Activated CD4-positive, alpha-beta memory T cell treated with anti-CD3 and anti-CD28 coated beads, Interleukin-2, amount 10 ng/mL, durations not matched to agents 7 days and 5 days (primary cell): Measurements from ENCODE around the gene GALNT7. TPM values are rescaled to one million over a fixed set of nuclear protein-coding genes. Genes with fewer than 3 reads are reported as not detected.

ENCODE experiments used
- CTCF ChIA-PET: fragments of 350-600 bp; sonication (Branson Sonifier 250); formaldehyde crosslinking; loops from one replicate; lab custom pipeline; 2021; ENCODE audit warnings: antibody characterized with exemption, inconsistent platforms; lab: Charles Lee
- POLR2A ChIA-PET: fragments of 350-600 bp; sonication (Branson Sonifier 250); formaldehyde crosslinking; loops from one replicate; lab custom pipeline; 2021; ENCODE audit warnings: antibody characterized with exemption; lab: Charles Lee
- DNase-seq: peaks from one replicate; pipeline ENCODE4 v3.0.0-alpha.2; 2020
- H3K27ac Mint-ChIP-seq: one replicate; pipeline ENCODE4 v1.8.0; 2021; ENCODE audit warnings: mild to moderate bottlenecking, mixed read lengths
- H3K27me3 Mint-ChIP-seq: one replicate; pipeline ENCODE4 v1.8.0; 2021; ENCODE audit warnings: mixed read lengths
- H3K36me3 Mint-ChIP-seq: one replicate; pipeline ENCODE4 v1.8.0; 2021; ENCODE audit warnings: low read depth, mixed read lengths
- H3K4me1 Mint-ChIP-seq: one replicate; pipeline ENCODE4 v1.8.0; 2021; ENCODE audit warnings: mixed read lengths
- H3K4me3 Mint-ChIP-seq: one replicate; pipeline ENCODE4 v1.8.0; 2021; ENCODE audit warnings: mild to moderate bottlenecking, mixed read lengths
- H3K9me3 Mint-ChIP-seq: one replicate; pipeline ENCODE4 v1.8.0; 2021; ENCODE audit warnings: mixed read lengths
- total RNA-seq, 2 experiments: library from RNA; stranded (reverse); gene quantifications; one replicate each; pipeline ENCODE4 v1.2.3, GENCODE V29; 2021

GALNT7 gene
- total RNA-seq, 2 experiments from 2014 or later = 16.0 to 19.1 TPM

DNA sequence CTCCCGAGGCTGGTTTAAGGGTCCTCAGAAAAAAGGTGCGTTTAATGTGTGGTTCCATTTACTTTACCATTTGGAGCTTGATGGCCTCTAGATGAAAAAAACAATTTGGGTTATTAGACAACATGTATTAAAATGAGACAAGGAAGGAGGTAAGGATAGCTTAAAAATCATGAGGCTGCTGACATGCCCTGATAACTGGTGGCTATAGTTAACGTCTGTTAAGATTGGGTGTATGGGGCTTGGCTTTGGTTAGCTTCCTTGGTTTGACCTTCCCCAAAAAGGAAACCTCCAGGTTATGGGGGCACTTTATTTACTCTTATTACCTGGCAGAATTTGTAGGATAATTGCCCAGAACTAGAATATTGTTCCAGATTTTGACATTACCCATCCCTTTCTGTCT lies 114.0 kb downstream of the GALNT7 start:
- Mint-ChIP-seq H3K9me3 (peaks cover 14% of the 10 kb centered on the region), H3K27ac (no peak overlapping the region), H3K4me3 (no peak overlapping the region), H3K4me1 (no peaks in the 10 kb centered on the region), H3K27me3 (no peaks in the 10 kb centered on the region), H3K36me3 (peaks cover 3% of the 10 kb centered on the region)
- POLR2A ChIA-PET = no interaction called here
- DNase-seq = no peak
- CTCF ChIA-PET = interaction anchor here (1.3 to 1.9 kb wide), 3 partner anchors 10 to 138 kb away, joined by 3 to 5 read pairs (median 3); no protein-coding TSS in a partner anchor

DNA sequence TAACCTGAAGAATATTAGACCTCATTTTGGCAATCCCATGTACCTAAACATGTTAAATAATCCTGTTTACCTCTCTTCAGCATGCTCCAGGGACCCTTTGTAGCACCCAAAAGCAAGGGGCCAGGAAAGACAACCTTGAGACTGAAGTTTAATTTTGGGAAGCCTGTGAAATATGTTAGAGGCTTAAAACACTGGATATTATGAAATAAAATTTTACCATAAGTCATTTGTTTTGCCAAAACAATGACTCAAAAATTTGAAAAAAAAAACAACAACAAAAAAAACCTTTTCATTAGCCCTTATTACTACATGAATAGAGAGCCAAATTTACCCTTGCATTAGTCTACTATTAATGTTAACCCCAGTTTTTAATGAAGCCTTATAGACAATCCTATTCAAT lies 115.9 kb downstream of the GALNT7 start:
- Mint-ChIP-seq H3K27ac (no peak overlapping the region), H3K27me3 (no peaks in the 10 kb centered on the region), H3K9me3 (peaks cover 14% of the 10 kb centered on the region), H3K36me3 (peaks cover 3% of the 10 kb centered on the region), H3K4me1 (peaks cover 13% of the 10 kb centered on the region), H3K4me3 (no peak overlapping the region)
- CTCF ChIA-PET = no interaction called here
- no peak for DNase-seq
- POLR2A ChIA-PET = no interaction called here

DNA sequence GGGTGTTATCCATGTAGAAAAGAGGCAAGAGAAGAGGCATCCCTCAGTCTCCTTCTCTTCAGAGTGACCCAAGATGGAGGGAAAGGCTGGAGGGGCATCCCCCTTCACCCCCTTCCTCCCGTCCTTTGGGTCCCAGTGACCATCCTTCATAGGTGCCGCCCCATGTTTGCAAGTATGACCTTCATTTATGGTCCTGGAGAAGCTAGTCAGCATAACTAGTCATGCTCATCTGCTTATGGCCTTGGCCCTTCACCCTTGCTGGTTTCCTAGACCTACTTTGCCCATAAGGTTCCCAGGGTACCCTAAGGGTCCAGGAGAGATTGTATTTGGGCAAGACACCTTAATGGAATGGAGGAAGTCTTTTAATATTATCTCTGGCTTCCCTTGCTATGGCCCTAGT lies 118.9 kb downstream of the GALNT7 start:
- H3K36me3 Mint-ChIP-seq = peaks cover 3% of the 10 kb centered on the region
- DNase-seq = no peak
- H3K27ac Mint-ChIP-seq = no peak overlapping the region
- H3K27me3 Mint-ChIP-seq = no peaks in the 10 kb centered on the region
- ChIA-PET CTCF (interaction anchor here (1.3 to 2.9 kb wide), 6 partner anchors 11 to 274 kb away, joined by 3 to 33 read pairs (median 8); no protein-coding TSS in a partner anchor), POLR2A (no interaction called here)
- H3K4me3 Mint-ChIP-seq = no peak overlapping the region
- H3K9me3 Mint-ChIP-seq = peaks cover 14% of the 10 kb centered on the region
- H3K4me1 Mint-ChIP-seq = peaks cover 16% of the 10 kb centered on the region

DNA sequence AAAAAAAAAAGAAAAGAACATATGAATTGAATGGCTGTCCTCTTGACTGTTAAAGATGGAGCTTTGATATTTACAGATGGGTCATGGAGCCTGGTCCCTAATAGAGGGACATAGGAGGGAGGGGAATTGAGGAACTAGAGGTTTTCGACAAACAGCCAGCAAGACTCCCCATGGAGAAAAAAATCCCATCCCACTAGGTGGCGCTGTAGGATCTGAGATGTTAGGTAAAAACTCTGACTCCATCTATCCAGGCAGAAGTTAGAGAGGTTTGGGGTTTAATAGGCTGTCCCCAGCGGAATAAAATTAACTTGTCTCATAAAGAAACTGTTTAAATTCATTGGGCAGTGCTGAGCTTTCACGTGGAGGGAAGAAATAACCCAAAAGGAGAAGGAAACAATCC lies 119.7 kb downstream of the GALNT7 start:
- H3K27ac Mint-ChIP-seq = peak overlapping the region; percentile 33
- H3K4me3 Mint-ChIP-seq = peak overlapping the region; percentile 25
- ChIA-PET CTCF (interaction anchor here (0.6 to 2.9 kb wide), 10 partner anchors 9 to 275 kb away, joined by 3 to 33 read pairs (median 4); no protein-coding TSS in a partner anchor), POLR2A (no interaction called here)
- H3K9me3 Mint-ChIP-seq = peaks cover 14% of the 10 kb centered on the region
- peaks cover 16% of the 10 kb centered on the region for H3K4me1 Mint-ChIP-seq
- DNase-seq = peak; percentile 78
- no peaks in the 10 kb centered on the region for H3K27me3 Mint-ChIP-seq
- peaks cover 3% of the 10 kb centered on the region for H3K36me3 Mint-ChIP-seq

DNA sequence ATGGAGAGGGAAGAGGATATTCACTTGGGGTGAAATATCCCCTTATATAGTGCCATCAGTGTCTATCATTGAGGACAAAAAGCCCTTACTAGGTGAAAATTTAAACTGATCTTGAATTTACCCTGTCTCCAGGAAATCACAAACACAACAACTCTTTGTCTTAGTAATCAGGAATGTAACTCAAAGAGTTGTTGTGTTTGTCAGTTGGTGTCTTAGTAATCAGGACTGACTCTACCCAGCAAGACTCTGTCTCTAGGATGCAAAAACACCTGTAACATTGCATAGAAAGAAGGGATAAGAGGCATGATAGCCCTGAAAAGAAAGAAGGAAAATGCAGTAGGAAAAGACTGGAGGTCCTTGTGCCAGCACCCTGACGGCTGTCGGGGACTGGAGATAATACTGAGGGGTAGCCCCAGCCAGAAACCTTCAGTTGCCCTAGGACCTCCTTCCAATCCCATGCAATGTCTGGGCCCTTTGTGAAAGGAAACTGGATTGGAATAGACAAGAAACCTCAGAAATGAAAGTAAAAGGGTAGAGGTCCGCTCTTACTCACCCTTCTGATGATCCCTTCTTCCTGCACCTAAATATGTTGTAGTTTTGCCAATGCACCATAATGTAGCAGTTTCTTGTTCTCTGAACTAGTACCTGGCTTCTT lies 120.2 kb downstream of the GALNT7 start:
- Mint-ChIP-seq H3K9me3 (peaks cover 14% of the 10 kb centered on the region), H3K4me1 (peaks cover 16% of the 10 kb centered on the region), H3K27ac (peak overlapping the region; percentile 32), H3K27me3 (no peaks in the 10 kb centered on the region), H3K4me3 (peak overlapping the region; percentile 70), H3K36me3 (peaks cover 3% of the 10 kb centered on the region)
- ChIA-PET CTCF (interaction anchor here (0.6 to 2.9 kb wide), 11 partner anchors 10 to 275 kb away, joined by 3 to 33 read pairs (median 3); no protein-coding TSS in a partner anchor), POLR2A (no interaction called here)
- no peak for DNase-seq

DNA sequence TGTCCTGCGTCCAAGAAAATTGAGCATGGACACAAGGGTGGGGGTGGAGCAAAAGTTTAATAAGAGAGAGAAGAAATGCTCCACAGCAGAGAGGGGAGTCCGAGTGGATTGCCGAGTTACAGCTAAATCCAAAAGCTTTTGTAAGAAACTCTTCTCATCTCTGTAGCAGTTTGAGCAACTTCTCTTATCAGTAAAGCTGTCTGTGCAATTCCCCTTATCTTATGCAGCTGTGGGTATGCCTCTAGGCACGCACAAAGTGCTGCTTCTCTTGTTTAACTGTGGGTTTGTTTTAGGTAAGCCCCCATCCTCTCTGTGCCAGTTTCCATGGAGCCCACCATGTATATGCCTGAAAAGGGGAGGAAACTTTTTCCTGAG lies 120.7 kb downstream of the GALNT7 start:
- Mint-ChIP-seq H3K4me1 (peaks cover 16% of the 10 kb centered on the region), H3K36me3 (peaks cover 3% of the 10 kb centered on the region), H3K4me3 (peak overlapping the region; percentile 70), H3K27me3 (no peaks in the 10 kb centered on the region), H3K27ac (peak overlapping the region; percentile 32), H3K9me3 (peaks cover 14% of the 10 kb centered on the region)
- POLR2A ChIA-PET = no interaction called here
- CTCF ChIA-PET = interaction anchor here (1.2 to 2.9 kb wide), 5 partner anchors 11 to 250 kb away, joined by 3 to 33 read pairs (median 4); no protein-coding TSS in a partner anchor
- no peak for DNase-seq

DNA sequence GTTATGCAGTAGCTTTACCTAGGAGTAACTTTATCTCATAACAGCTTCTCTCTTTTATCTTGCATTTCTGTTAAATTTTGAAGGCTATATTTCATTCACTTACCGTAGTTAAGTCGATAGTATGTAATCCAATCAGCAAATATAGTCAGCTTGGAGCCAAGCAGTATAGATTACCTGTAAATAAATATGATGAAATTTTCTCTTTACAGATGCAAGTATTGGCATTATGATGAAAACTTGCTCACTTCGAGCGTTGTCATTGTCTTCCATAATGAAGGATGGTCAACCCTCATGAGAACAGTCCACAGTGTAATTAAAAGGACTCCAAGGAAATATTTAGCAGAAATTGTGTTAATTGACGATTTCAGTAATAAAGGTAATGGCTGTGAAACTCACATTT lies 123.3 kb downstream of the GALNT7 start:
- Mint-ChIP-seq H3K36me3 (peaks cover 3% of the 10 kb centered on the region), H3K27me3 (no peaks in the 10 kb centered on the region), H3K4me3 (no peak overlapping the region), H3K9me3 (peaks cover 3% of the 10 kb centered on the region), H3K27ac (no peak overlapping the region), H3K4me1 (peaks cover 16% of the 10 kb centered on the region)
- no peak for DNase-seq
- POLR2A ChIA-PET = interaction anchor here (0.6 to 1.2 kb wide), 2 partner anchors 22 to 41 kb away, joined by 3 read pairs; no protein-coding TSS in a partner anchor
- CTCF ChIA-PET = interaction anchor here (0.7 to 2.9 kb wide), 6 partner anchors 10 to 202 kb away, joined by 3 to 26 read pairs (median 4); no protein-coding TSS in a partner anchor

DNA sequence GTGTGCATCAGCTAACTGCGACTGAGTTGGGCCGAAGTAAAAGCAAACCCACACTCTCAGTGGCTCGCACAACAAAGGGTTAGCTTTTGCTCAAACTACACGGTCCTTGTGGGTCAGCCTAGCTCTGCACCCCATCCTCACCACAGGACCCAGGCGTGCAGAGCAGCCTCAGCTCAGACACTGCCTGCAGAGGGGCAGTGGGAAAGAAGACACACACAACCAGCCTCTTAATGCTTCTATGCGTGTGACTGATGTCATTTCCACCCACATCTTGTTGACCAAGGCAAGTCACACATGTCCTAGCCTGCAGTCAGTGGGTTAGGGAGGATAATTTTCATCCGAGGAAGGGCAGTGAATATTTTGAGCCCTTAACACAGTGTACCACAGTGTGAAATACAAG lies 125.1 kb downstream of the GALNT7 start:
- Mint-ChIP-seq H3K36me3 (no peaks in the 10 kb centered on the region), H3K4me3 (no peak overlapping the region)

DNA sequence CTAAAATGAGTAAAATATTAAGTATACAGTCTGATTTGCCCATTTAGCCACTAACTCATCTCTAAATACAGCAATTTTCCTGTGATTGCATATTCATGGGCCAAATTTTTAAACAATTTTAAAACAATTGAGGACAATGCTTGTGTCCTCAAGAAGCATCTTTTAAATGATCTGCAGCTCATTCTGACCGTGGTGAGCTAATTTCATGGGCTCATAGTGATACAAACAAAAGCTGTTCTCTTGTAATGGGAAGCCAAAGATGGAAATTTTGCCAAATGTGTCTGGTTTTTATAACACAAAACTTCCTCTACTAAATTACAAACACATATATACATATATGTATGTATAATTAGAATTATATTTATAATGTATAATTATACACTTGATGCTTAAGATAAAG lies 125.8 kb downstream of the GALNT7 start:
- ChIA-PET POLR2A (no interaction called here), CTCF (interaction anchor here (1.0 kb wide), 2 partner anchors 14 to 281 kb away, joined by 3 to 8 read pairs; no protein-coding TSS in a partner anchor)
- no peaks in the 10 kb centered on the region for H3K27me3 Mint-ChIP-seq
- H3K4me3 Mint-ChIP-seq = no peak overlapping the region
- no peaks in the 10 kb centered on the region for H3K9me3 Mint-ChIP-seq
- no peaks in the 10 kb centered on the region for H3K36me3 Mint-ChIP-seq
- H3K4me1 Mint-ChIP-seq = peaks cover 3% of the 10 kb centered on the region
- no peak overlapping the region for H3K27ac Mint-ChIP-seq
- no peak for DNase-seq

More for the DNA sequence above, 125.1 kb downstream of the GALNT7 start:
- Mint-ChIP-seq H3K9me3 (no peaks in the 10 kb centered on the region), H3K27me3 (no peaks in the 10 kb centered on the region), H3K4me1 (peaks cover 11% of the 10 kb centered on the region), H3K27ac (no peak overlapping the region)
- CTCF ChIA-PET = interaction anchor here (1.2 to 2.9 kb wide), 2 partner anchors 8 to 280 kb away, joined by 6 to 26 read pairs; no protein-coding TSS in a partner anchor
- POLR2A ChIA-PET = interaction anchor here (1.0 kb wide), 1 partner anchor 8 kb away, joined by 4 read pairs; no protein-coding TSS in a partner anchor
- DNase-seq = no peak

DNA sequence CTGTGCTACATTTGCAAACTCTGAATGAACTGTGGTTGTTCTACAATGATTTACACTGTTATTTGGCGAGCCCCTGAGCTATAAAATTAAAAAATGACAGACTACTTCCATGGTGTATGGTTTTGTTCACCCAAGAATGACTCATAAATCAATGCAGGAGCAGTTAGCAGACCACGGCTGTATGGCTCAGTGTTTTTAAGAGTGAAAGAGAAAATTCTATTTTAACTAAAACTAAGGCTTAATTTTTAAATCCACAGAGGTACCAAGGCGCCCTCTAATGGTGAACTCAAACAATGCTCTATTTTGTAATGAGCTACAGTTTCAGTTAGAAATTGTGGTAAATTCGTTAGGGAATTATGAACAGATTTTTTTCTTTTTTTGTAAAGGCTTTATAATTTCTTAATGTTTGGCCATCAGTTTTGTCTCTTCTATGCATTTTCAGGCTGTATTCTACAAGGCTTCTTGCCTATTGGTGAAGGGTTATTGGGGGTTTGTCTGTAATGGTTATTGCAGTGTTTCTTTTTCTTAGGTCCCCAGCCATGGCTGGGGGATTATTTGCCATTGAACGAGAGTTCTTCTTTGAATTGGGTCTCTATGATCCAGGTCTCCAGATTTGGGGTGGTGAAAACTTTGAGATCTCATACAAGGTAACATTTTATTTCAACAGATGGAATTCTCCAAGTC lies 133.0 kb downstream of the GALNT7 start:
- H3K4me1 Mint-ChIP-seq = peaks cover 3% of the 10 kb centered on the region
- no peak for DNase-seq
- ChIA-PET CTCF (interaction anchor here (0.6 to 5.1 kb wide), 56 partner anchors 9 to 997 kb away, joined by 3 to 89 read pairs (median 4); partner anchors contain the start of genes GALNT7, HMGB2 and SAP30), POLR2A (interaction anchor here (1.2 to 2.4 kb wide), 6 partner anchors 8 to 288 kb away, joined by 3 to 11 read pairs (median 4); partner anchors contain the start of gene HMGB2)
- H3K27me3 Mint-ChIP-seq = no peaks in the 10 kb centered on the region
- no peaks in the 10 kb centered on the region for H3K9me3 Mint-ChIP-seq
- no peak overlapping the region for H3K27ac Mint-ChIP-seq
- no peaks in the 10 kb centered on the region for H3K36me3 Mint-ChIP-seq
- no peak overlapping the region for H3K4me3 Mint-ChIP-seq

DNA sequence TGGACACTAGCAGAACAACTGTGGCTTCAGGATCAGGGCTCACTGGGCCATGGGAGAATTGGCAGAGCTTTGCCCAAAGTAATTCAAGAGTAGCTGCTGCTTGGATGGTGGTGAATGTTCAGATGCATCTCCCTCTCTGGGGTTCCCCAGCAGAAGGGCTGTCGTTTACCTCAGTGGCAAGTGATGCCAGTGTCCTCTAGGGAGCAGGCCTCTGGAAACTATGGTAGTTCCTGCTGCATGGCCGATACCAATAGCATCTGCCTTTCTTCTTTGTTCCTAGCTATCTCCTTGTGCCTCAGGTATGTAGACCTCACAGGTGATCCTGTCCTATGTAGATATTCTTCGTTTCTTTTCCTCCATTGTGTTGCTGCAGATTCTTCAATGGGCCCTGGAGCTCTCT lies 139.2 kb downstream of the GALNT7 start:
- Mint-ChIP-seq H3K27ac (no peak overlapping the region), H3K4me1 (no peaks in the 10 kb centered on the region)
- POLR2A ChIA-PET = interaction anchor here (0.9 to 2.1 kb wide), 3 partner anchors 11 to 26 kb away, joined by 3 to 4 read pairs (median 3); partner anchors contain the start of gene HMGB2

DNA sequence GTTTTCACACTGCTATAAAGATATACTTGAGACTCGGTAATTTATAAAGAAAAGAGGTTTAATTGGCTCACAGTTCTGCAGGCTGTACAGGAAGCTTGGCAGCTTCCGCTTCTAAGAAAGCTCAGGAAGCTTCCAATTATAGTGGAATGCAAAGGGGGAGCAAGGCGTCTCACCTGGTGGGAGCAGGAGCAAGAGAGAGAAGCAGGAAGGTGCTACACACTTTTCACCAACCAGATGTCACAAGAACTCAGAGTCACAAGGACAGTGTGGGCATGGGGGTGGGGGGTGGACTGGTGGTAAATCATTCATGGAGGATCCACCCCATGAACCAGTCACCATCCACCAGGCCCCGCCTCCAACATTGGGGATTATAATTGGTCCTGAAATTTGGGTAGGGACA lies 142.8 kb downstream of the GALNT7 start:
- peaks cover 14% of the 10 kb centered on the region for H3K36me3 Mint-ChIP-seq
- ChIA-PET POLR2A (no interaction called here), CTCF (interaction anchor here (6.6 kb wide), 1 partner anchor 11 kb away, joined by 44 read pairs; no protein-coding TSS in a partner anchor)
- DNase-seq = no peak
- no peaks in the 10 kb centered on the region for H3K4me1 Mint-ChIP-seq
- H3K27me3 Mint-ChIP-seq = no peaks in the 10 kb centered on the region
- H3K9me3 Mint-ChIP-seq = no peaks in the 10 kb centered on the region
- no peak overlapping the region for H3K27ac Mint-ChIP-seq
- no peak overlapping the region for H3K4me3 Mint-ChIP-seq

More for the DNA sequence above, 139.2 kb downstream of the GALNT7 start:
- CTCF ChIA-PET = interaction anchor here (0.9 to 1.9 kb wide), 3 partner anchors 11 to 110 kb away, joined by 3 to 5 read pairs (median 4); no protein-coding TSS in a partner anchor
- peaks cover 14% of the 10 kb centered on the region for H3K36me3 Mint-ChIP-seq
- H3K27me3 Mint-ChIP-seq = no peaks in the 10 kb centered on the region
- DNase-seq = no peak
- no peaks in the 10 kb centered on the region for H3K9me3 Mint-ChIP-seq
- no peak overlapping the region for H3K4me3 Mint-ChIP-seq
